Activated T-helper 17 cell treated with anti-CD3 and anti-CD28 coated beads, Interleukin-2, amount 50 U/mL, for 72 hours (primary cell): Measurements from ENCODE around the gene PROCR. TPM values are rescaled to one million over a fixed set of nuclear protein-coding genes. Genes with fewer than 3 reads are reported as not detected.
"Not testable (repeated sequence)": the region's sequence is repeated elsewhere in the genome, so short reads cannot be mapped to it uniquely, and the experiment has no call there.

Source experiments
- ATAC-seq: fragments of 150-1000 bp; cut with Tn5 transposase; replicated peaks from 2 replicates; pipeline ENCODE4 v1.10.0; 2021; ENCODE audit warnings: mild to moderate bottlenecking, moderate library complexity
- H3K27ac Mint-ChIP-seq: one replicate; pipeline ENCODE4 v1.8.0; 2022; ENCODE audit warnings: mixed read lengths
- H3K27me3 Mint-ChIP-seq: one replicate; pipeline ENCODE4 v1.8.0; 2022; ENCODE audit warnings: mixed read lengths
- H3K36me3 Mint-ChIP-seq: one replicate; pipeline ENCODE4 v1.8.0; 2022; ENCODE audit warnings: low read depth, mild to moderate bottlenecking, mixed read lengths
- H3K4me1 Mint-ChIP-seq: one replicate; pipeline ENCODE4 v1.8.0; 2022; ENCODE audit warnings: mixed read lengths
- H3K4me3 Mint-ChIP-seq: one replicate; pipeline ENCODE4 v1.8.0; 2022; ENCODE audit warnings: mild to moderate bottlenecking, mixed read lengths
- H3K9me3 Mint-ChIP-seq: one replicate; pipeline ENCODE4 v1.8.0; 2022; ENCODE audit warnings: mixed read lengths
- total RNA-seq, 2 donors: library from RNA; stranded (reverse); gene quantifications; one replicate each; pipeline ENCODE4 v1.2.3, GENCODE V29; 2022

Gene PROCR
- total RNA-seq, 2 donors from 2014 or later: 1.8 to 2.5 TPM

DNA sequence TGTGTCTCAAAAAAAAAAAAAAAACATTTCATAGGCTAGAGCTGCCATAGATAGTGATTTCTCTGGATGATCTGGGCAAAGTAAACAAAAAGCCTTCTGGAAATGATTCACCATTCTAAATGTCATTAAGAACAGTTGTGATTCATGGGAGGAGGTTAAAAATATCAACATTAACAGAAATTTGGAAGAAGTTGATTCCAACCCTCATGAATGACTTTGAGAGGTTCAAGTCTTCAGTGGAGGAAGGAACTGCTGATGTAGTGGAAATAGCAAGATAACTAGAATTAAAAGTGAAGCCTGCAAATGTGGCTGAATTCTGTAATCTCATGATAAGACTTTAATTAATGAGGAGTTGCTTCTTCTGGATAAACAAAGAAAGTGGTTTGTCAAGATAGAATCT, 27.9 kb downstream of the PROCR start:
- no peaks in the 10 kb centered on the region for H3K27me3 Mint-ChIP-seq
- H3K27ac Mint-ChIP-seq: no peak overlapping the region
- H3K36me3 Mint-ChIP-seq: no peaks in the 10 kb centered on the region
- ATAC-seq: no peak
- H3K4me1 Mint-ChIP-seq: no peaks in the 10 kb centered on the region
- H3K9me3 Mint-ChIP-seq: peaks cover 5% of the 10 kb centered on the region
- no peak overlapping the region for H3K4me3 Mint-ChIP-seq

DNA sequence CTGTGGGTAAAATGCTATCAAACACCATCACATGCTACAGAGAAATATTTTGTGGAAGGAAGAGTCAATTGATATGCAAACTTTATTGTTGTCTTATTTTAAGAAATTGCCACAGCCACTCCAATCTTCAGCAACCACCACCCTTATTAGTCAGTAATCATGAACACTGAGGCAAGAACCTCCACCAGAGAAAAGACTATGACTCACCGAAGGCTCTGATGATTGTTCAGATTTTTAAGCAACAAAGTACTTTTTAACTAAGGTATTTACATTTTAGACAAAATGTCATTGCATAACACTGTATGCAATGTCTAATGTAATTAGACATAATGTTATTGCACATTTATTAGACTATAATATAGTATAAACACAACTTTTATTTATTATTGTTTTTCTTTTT, 28.4 kb downstream of the PROCR start:
- Mint-ChIP-seq H3K9me3 (peaks cover 5% of the 10 kb centered on the region), H3K4me3 (no peak overlapping the region), H3K36me3 (no peaks in the 10 kb centered on the region), H3K27ac (no peak overlapping the region), H3K4me1 (no peaks in the 10 kb centered on the region), H3K27me3 (no peaks in the 10 kb centered on the region)
- no peak for ATAC-seq

DNA sequence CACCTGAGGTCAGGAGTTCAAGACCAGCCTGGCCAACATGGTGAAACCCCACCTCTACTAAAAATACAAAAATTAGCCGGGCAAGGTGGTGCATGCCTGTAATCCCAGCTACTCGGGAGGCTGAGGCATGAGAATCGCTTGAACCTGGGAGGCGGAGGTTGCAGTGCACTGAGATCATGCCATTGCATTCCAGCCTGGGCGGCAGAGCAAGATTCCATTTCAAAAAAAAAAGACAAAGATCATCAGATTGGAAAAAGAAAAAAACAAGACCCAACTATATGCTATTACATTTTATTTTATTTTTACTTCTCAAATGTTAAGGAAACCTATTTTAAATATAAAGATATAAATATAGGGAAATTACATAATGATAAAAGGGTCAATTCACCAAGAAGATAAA, 29.6 kb downstream of the PROCR start:
- ATAC-seq, H3K36me3 Mint-ChIP-seq, H3K4me1 Mint-ChIP-seq, H3K27me3 Mint-ChIP-seq, H3K4me3 Mint-ChIP-seq, H3K9me3 Mint-ChIP-seq, H3K27ac Mint-ChIP-seq: not testable (repeated sequence)

DNA sequence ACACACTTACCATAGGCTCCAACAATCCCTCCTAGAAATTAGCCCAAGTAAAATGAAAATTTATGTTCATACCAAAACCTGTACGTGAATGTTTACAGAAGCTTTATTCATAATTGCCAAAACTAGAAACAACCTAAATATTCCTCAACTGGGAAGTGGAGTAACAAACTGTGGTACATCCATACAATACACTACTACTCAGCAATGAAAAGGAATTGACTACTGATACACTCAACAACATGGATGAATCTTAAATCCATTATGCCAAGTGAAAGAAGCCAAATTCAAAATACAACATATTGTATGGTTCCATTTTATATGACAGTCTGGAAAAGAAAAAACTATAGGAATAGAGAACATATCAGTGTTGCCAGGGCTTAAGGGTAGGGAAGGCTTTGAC, 34.9 kb downstream of the PROCR start:
- ATAC-seq: no peak
- Mint-ChIP-seq H3K36me3 (no peaks in the 10 kb centered on the region), H3K4me1 (no peaks in the 10 kb centered on the region), H3K4me3 (no peak overlapping the region), H3K9me3 (no peaks in the 10 kb centered on the region), H3K27ac (no peak overlapping the region), H3K27me3 (no peaks in the 10 kb centered on the region)

DNA sequence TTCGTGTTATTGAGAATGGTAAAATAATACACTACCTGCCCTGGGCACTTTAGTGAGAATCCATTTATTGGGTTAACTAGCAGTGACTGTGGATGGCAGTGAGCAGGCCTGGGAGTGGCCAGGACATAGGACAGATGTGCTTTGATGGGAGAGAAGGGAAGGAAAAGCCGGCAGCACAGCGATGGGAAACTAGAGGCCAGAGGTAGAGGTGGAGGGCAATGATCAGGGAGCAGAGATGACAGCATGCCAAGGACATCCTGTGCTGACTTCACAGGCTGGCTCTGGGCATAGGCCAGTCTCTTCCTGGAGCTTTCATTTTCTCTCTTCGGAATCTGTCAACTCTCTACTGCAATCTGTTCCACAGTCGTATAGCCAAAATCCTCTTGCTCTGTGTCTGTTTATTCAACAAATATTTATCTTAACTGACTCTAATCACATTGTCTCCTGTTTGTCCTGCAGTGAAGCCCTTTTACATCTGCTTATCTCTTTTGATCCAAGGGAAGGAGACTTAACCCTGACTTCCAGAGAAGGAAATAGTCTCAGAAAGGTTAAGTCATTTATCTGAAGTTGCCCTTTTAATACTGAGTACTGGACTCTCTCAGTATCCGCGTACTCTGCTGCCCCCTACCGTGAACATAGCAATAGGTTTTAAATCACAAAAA, 36.2 kb downstream of the PROCR start:
- Mint-ChIP-seq H3K27me3 (no peaks in the 10 kb centered on the region), H3K9me3 (no peaks in the 10 kb centered on the region), H3K4me3 (no peak overlapping the region), H3K27ac (no peak overlapping the region), H3K36me3 (no peaks in the 10 kb centered on the region), H3K4me1 (no peaks in the 10 kb centered on the region)
- ATAC-seq: peak; percentile 84

DNA sequence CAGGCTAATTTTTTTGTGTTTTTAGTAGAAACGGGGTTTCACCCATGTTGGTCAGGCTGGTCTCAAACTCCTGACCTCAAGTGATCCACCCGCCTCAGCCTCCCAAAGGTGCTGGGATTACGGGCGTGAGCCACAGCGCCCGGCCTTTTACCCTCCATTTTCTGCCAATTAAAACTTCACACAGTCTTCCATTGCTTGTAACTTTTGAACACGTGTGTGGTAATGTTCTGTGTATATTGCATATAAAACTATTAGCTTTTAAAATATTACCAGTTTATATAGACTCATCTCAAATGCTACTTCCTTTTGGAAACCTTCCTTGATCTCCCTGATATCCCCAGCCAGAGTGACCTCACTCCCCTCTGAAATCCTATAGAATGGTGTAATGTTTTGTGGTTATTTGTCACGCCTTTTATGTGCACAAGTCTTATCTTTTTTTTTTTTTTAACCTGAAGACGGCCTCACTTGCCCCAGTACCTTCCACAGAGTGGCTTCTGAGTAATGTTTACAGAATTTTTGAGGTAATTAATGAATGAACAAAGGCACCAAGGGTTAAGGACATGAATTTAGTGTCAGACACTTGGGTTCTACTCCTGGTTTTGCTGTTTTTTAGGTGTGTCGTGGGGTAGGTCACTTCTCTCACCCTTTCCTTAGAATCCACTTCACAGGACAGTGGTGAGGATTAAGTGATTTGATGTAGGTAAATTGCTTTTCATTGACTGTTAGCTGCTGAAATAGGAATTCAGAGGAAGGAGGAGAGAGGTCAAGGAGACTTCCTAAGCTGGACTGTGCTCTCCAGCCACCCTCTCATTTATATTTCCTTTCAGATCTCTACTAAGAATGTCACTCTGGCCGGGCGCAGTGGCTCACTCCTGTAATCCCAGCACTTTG, 43.4 kb downstream of the PROCR start:
- peaks cover 13% of the 10 kb centered on the region for H3K36me3 Mint-ChIP-seq
- no peak for ATAC-seq
- H3K27ac Mint-ChIP-seq: no peak overlapping the region

DNA sequence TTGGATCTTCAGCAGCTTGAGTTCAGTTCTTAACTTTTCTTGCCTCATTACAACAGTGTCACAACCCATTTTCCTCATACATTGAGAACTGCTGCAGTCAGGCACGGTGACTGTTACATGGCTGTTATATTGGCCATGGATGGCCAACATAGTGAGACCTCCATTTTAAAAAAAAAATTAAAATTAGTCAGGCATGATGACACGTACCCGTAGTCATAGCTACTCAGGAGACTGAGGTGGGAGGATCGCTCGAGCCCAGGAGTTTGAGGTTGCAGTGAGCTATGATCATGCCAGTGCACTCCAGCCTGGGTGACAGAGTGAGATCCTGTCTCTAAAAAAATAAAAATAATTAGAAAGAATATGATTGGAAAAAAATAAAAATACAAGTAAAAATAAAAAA, 44.7 kb downstream of the PROCR start:
- Mint-ChIP-seq H3K27ac (no peak overlapping the region), H3K4me1 (no peaks in the 10 kb centered on the region), H3K27me3 (no peaks in the 10 kb centered on the region), H3K36me3 (peaks cover 13% of the 10 kb centered on the region), H3K9me3 (no peaks in the 10 kb centered on the region), H3K4me3 (no peak overlapping the region)
- no peak for ATAC-seq

More for the DNA sequence above, 43.4 kb downstream of the PROCR start:
- Mint-ChIP-seq H3K27me3 (no peaks in the 10 kb centered on the region), H3K4me3 (no peak overlapping the region), H3K4me1 (no peaks in the 10 kb centered on the region), H3K9me3 (no peaks in the 10 kb centered on the region)

DNA sequence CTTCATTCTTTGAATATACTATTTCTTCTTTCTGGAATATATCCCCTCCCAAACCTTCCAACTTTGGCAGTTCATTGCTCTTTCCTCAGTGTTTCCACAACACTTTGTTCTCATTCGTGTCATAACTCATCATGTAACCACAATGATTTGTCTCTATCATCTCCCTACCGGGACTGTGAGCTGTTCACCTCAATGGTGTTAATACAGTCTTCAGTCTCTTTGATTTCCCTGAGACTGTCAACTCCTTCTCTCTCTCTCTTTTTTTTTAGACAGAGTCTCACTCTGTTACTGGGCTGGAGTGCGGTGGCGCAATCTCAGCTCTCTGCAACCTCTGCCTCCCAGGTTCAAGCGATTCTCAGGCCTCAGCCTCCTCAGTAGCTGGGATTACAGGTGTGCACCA, 52.1 kb downstream of the PROCR start:
- Mint-ChIP-seq H3K27me3 (peaks cover 18% of the 10 kb centered on the region), H3K4me1 (peaks cover 6% of the 10 kb centered on the region), H3K9me3 (no peaks in the 10 kb centered on the region), H3K27ac (no peak overlapping the region), H3K36me3 (peaks cover 17% of the 10 kb centered on the region), H3K4me3 (no peak overlapping the region)
- peak; percentile 43 for ATAC-seq

DNA sequence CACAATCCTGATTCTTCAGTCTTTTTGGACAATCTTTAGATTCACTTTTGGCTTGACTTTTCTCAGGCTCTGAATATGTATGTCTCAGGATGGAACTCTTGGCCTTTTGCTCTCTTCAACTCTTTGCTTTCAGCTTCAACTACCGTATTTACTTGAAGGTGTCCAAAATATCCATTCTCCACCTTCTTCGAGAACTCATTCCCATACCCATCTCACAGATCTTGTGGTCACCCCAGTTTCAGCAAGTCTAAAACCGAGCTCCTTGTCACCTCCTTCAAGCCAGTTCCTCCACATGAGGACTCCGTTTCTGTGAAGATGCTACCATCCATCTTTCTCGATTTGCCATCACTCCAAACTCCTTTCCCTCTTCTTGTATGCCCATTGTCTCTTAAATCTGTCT, 52.7 kb downstream of the PROCR start:
- ATAC-seq: no peak
- Mint-ChIP-seq H3K27ac (no peak overlapping the region), H3K9me3 (no peaks in the 10 kb centered on the region), H3K4me1 (peaks cover 6% of the 10 kb centered on the region), H3K4me3 (no peak overlapping the region), H3K36me3 (peaks cover 17% of the 10 kb centered on the region), H3K27me3 (peaks cover 24% of the 10 kb centered on the region)

DNA sequence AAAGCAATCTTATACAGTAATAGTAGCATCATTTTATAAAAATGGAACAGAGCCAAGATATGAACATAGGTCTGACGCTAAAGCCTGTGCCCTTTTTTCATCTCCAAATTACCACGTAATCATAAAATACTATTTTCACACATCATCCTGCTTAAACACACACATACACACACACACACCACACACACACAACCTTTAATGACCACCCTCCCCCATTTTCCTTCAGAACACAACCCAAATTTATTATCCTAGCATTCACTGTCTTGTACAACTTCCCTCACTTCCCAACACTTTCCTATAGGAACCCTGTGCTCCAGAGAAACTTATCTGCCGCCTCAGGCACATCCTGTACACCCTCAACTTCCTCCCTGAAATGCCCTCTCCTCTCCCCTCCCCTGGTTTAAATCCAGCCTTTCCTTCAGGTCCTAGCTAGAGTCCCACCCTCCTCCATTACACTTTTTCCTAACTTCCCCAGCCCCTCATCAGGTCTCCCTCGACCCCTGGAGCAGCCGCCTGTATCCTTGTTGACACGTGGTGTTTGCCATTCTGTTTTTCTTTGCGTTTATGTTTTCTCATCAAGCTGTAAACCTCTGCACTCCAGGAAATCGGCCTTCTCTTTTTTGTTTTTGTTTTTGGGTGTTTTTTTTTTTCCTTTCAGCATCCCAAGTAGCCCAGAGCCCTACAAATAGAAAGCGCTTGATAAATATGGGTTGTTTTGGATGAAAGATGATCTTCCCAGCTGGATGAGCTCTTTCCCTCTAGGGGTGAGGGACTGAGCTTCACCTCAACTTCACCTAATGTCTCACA, 53.6 kb downstream of the PROCR start:
- Mint-ChIP-seq H3K9me3 (no peaks in the 10 kb centered on the region), H3K27me3 (peaks cover 27% of the 10 kb centered on the region)

DNA sequence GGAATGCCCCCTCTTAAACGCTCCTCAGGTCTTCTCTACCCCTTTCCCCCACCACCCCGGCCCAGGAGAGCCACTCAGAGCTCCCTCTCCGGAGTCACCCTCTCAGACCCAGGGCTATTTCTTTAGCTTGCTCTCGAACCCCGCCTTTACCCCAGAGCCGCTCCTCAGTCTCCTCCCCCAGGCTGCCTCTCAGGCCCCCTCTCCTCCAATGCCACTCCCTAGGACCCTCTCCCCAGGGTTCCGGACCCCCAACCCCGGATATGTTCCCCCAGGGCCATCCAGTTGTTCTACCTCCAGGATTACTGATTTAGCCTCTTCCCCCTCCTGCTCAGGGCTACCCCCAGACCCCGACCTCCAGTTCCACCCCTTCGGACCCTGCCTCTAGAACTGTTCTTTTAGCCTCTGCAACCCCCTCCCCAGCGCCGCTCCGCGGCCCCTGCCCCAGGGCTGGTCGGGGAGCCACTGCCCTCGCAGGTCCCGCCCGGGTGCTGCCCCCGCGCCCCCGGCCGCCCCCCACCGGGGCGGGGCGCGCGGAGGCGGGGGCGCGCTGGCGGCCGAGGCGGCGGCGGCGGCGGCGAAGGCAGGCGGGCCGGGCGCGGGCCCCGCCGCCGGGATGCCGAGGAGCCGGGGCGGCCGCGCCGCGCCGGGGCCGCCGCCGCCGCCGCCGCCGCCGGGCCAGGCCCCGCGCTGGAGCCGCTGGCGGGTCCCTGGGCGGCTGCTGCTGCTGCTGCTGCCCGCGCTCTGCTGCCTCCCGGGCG, 54.4 kb downstream of the PROCR start, which contains the start of gene MMP24:
MMP24 (plus strand) TSS at position 565 of the 758 bp plus-strand sequence; CDS start at position 614, 49 bp downstream.
- Mint-ChIP-seq H3K4me3 (peak within 1 kb of the TSS; percentile 68), H3K4me1 (peaks cover 6% of the 10 kb centered on the region), H3K27me3 (peaks cover 27% of the 10 kb centered on the region), H3K27ac (no peak within 1 kb of the TSS), H3K36me3 (peaks cover 26% of the 10 kb centered on the region), H3K9me3 (no peaks in the 10 kb centered on the region)
- no peak for ATAC-seq

More for the DNA sequence above, 53.6 kb downstream of the PROCR start:
- Mint-ChIP-seq H3K27ac (no peak overlapping the region), H3K4me1 (peaks cover 6% of the 10 kb centered on the region), H3K36me3 (peaks cover 18% of the 10 kb centered on the region), H3K4me3 (peak overlapping the region; percentile 33)
- no peak for ATAC-seq
